Progenitor cell of endocrine pancreas (in vitro differentiated cells): ENCODE measurements around the gene DLEC1. TPM values are rescaled to one million over a fixed set of nuclear protein-coding genes. Genes with fewer than 3 reads are reported as not detected.
A peak's percentile ranks its signal among the peaks of the same experiment; 100 is the strongest.

Experiments
- DNase-seq: peaks from one replicate; pipeline ENCODE4 v3.0.0; 2021; ENCODE audit warnings: low spot score; ENCODE audit not compliant: unreplicated experiment
- H3K27ac Mint-ChIP-seq: 2 replicates; pipeline ENCODE4 v1.8.0; 2021; ENCODE audit warnings: mild to moderate bottlenecking, moderate library complexity, mixed read lengths
- H3K27me3 Mint-ChIP-seq: 2 replicates; pipeline ENCODE4 v1.8.0; 2021; ENCODE audit warnings: mixed read lengths
- H3K36me3 Mint-ChIP-seq: 2 replicates; pipeline ENCODE4 v1.8.0; 2022; ENCODE audit warnings: mixed read lengths; ENCODE audit not compliant: insufficient read depth
- H3K4me1 Mint-ChIP-seq: 2 replicates; pipeline ENCODE4 v1.8.0; 2021; ENCODE audit warnings: low read depth, mixed read lengths
- H3K4me3 Mint-ChIP-seq: 2 replicates; pipeline ENCODE4 v1.8.0; 2021; ENCODE audit warnings: low read depth, mild to moderate bottlenecking, moderate library complexity, mixed read lengths
- H3K9me3 Mint-ChIP-seq: 2 replicates; pipeline ENCODE4 v1.8.0; 2021; ENCODE audit warnings: low read depth, mixed read lengths
- total RNA-seq: library from RNA; stranded (reverse); gene quantifications from 2 replicates; pipeline ENCODE4 v1.2.1, GENCODE V29; 2021
- TF ChIP-seq, protein P1 (sequence below): fragments of 200-600 bp; sonication (generic); IDR thresholded peaks from one replicate; pipeline ENCODE4 v1.5.0; 2021; ENCODE audit warnings: antibody characterized with exemption, mild to moderate bottlenecking; ENCODE audit not compliant: unreplicated experiment

The DLEC1 gene
- total RNA-seq, 1 donor from 2014 or later: 1.3 TPM

DNA sequence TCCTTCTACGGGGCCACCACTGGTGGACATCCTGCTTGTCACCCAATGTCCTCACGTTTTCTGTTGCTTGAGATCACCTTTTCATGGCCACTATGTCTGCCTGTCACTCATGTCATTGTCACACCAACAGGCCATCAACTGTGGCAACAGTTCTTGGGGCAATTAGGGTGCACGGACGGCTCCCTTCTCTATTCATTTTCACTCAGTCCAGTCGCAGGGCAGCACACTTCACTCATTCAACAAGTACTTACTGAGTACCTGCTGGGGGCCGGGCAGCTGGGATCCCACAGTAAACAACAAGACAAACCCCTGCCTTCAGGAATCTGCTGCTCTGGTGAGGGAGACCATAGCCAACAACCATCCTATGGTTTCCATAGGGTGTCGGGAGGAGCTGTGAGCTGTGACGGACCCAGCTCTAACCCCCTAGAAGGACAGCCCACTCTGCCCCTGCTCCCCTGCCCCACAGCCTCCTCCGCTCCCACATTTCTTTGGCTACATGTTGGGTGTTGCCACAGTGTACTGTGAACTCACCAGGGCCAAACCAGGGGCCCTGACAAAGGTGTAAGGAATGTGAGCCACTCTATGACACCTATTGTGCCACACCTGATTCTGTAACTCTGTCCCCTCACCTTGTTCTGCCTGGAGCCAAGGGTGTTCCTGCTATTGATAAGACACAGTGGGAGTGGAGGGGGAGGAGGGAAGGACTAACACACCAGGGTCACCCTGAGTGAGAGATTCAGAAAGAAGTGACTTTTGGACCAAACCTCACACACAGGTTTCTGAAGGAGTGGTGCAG, 46.5 kb upstream of the DLEC1 start:
- Mint-ChIP-seq H3K4me3 (no peak overlapping the region), H3K9me3 (no peaks in the 10 kb centered on the region), H3K4me1 (peaks cover 45% of the 10 kb centered on the region), H3K27ac (peak overlapping the region; percentile 92), H3K36me3 (no peaks in the 10 kb centered on the region), H3K27me3 (peaks cover 7% of the 10 kb centered on the region)
- TF ChIP-seq, protein P1, sequence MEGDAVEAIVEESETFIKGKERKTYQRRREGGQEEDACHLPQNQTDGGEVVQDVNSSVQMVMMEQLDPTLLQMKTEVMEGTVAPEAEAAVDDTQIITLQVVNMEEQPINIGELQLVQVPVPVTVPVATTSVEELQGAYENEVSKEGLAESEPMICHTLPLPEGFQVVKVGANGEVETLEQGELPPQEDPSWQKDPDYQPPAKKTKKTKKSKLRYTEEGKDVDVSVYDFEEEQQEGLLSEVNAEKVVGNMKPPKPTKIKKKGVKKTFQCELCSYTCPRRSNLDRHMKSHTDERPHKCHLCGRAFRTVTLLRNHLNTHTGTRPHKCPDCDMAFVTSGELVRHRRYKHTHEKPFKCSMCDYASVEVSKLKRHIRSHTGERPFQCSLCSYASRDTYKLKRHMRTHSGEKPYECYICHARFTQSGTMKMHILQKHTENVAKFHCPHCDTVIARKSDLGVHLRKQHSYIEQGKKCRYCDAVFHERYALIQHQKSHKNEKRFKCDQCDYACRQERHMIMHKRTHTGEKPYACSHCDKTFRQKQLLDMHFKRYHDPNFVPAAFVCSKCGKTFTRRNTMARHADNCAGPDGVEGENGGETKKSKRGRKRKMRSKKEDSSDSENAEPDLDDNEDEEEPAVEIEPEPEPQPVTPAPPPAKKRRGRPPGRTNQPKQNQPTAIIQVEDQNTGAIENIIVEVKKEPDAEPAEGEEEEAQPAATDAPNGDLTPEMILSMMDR: no peak
- no peak for DNase-seq

DNA sequence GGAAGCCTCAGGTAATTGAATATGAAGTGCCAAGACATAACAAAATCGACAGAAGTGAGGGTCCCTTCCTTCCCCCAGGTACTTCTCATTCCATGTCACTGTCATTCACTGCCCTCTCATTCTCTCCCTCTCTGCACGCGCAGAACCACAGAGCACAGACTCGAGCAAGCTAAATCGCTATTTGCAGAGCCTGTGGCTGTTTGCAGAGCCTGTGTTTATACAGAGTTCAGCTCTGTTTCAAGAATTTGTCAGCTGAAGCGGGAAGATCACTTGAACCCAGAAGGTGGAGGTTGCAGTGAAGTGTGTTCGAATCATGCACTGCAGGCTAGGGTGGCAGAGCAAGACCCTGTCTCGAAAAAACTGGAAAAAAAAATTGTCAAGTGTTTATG, 45.9 kb upstream of the DLEC1 start:
- Mint-ChIP-seq H3K27me3 (peaks cover 7% of the 10 kb centered on the region), H3K4me3 (no peak overlapping the region), H3K36me3 (no peaks in the 10 kb centered on the region), H3K4me1 (peaks cover 39% of the 10 kb centered on the region), H3K27ac (peak overlapping the region; percentile 92), H3K9me3 (no peaks in the 10 kb centered on the region)
- TF ChIP-seq, protein P1: no peak
- DNase-seq: no peak

DNA sequence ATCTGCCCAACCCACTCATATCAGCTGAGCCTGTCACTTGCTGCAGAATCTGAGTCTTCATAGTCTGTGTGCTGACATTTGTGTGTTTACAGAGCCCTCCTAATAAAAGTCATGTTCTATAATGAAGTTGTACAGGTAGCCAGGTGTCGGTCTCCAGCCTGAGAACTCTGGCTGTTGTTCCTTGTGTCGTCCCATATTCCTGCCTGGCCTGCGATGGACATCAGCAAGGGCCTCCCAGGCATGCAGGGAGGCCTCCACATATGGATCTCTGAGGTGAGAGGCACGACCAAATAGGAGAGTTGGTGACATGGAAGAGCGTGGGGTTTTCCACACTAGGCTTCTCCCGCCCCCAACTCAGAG, 45.6 kb upstream of the DLEC1 start:
- H3K27ac Mint-ChIP-seq: no peak overlapping the region
- peak overlapping the region; percentile 76 for H3K4me3 Mint-ChIP-seq
- DNase-seq: no peak
- peaks cover 7% of the 10 kb centered on the region for H3K27me3 Mint-ChIP-seq
- TF ChIP-seq, protein P1: no peak
- H3K9me3 Mint-ChIP-seq: no peaks in the 10 kb centered on the region
- peaks cover 39% of the 10 kb centered on the region for H3K4me1 Mint-ChIP-seq
- H3K36me3 Mint-ChIP-seq: no peaks in the 10 kb centered on the region

GRCh38 chr3:37993820-37994638, 45.0 kb upstream of the DLEC1 start:
- peaks cover 39% of the 10 kb centered on the region for H3K4me1 Mint-ChIP-seq
- H3K27ac Mint-ChIP-seq: no peak overlapping the region
- TF ChIP-seq, protein P1: no peak

GRCh38 chr3:37994639-37994972, 44.4 kb upstream of the DLEC1 start:
- Mint-ChIP-seq H3K4me1 (peaks cover 35% of the 10 kb centered on the region), H3K4me3 (peak overlapping the region; percentile 76), H3K36me3 (peaks cover 2% of the 10 kb centered on the region), H3K27me3 (peaks cover 6% of the 10 kb centered on the region), H3K27ac (no peak overlapping the region), H3K9me3 (no peaks in the 10 kb centered on the region)
- TF ChIP-seq, protein P1: no peak
- DNase-seq: no peak

More at GRCh38 chr3:37993820-37994638, 45.0 kb upstream of the DLEC1 start:
- no peaks in the 10 kb centered on the region for H3K9me3 Mint-ChIP-seq
- H3K27me3 Mint-ChIP-seq: peaks cover 7% of the 10 kb centered on the region
- DNase-seq: no peak
- peak overlapping the region; percentile 76 for H3K4me3 Mint-ChIP-seq
- no peaks in the 10 kb centered on the region for H3K36me3 Mint-ChIP-seq
